Ovary (tissue), 3 donors: ENCODE data around the gene NPAS2.

Experiments
- CTCF ChIP-seq, 3 donors: fragments of 450-650 bp in 2 of 3; fragments of 200-600 bp in 1 of 3; IDR thresholded peaks; one replicate each; pipeline versions ENCODE4 v1.5.1 to v1.8.0; 2016 to 2022; ENCODE audit warnings: antibody characterized with exemption in 3 of 3, mild to moderate bottlenecking in 1 of 3
- POLR2A ChIP-seq: fragments of 450-650 bp; IDR thresholded peaks from one replicate; pipeline ENCODE4 v1.6.1; 2017; ENCODE audit warnings: antibody characterized with exemption, mild to moderate bottlenecking, moderate library complexity
- donor health status: DM: no; HTN: no; CAD: no.

- no peak for TF ChIP-seq CTCF (IDR thresholded peaks at IDR 0.05)
- no peak for TF ChIP-seq POLR2A
These were observed 60.8 kb downstream of the NPAS2 start for GRCh38 chr2:100880730-100881129.
